ENCODE results near the gene CDPF1. TPM values are rescaled to one million over a fixed set of nuclear protein-coding genes. Genes with fewer than 3 reads are reported as not detected.

The CDPF1 gene
- total RNA-seq: 35.1 and 44.9 TPM in 2 replicates
- 26.4 and 30.6 TPM in 2 replicates for polyA plus RNA-seq

- peaks cover 14% of the 10 kb centered on the region for H3K4me1 ChIP-seq (ENCODE audit: low read depth)
- peak within 1 kb of the TSS; percentile 36 for H3K27ac ChIP-seq
- H3K36me3 ChIP-seq: no peaks in the 10 kb centered on the region
- peak; percentile 87 to 91 for DNase-seq (ENCODE audit: low read depth in 1 of 2, low spot score in 1 of 2)
- no peaks in the 10 kb centered on the region for H3K27me3 ChIP-seq
- H3K4me3 ChIP-seq: peak within 1 kb of the TSS; percentile 45
- TF ChIP-seq CTCF (IDR thresholded peaks at IDR 0.05; ENCODE audit: low read depth, low read length): no peak
- H3K9me3 ChIP-seq (ENCODE audit: low read depth): no peaks in the 10 kb centered on the region
These were observed at the start of gene CDPF1 for GRCh38 chr22:46250035-46250782. Gene CDPF1 (minus strand): TSS chr22:46250293. CDS start chr22:46248284, 2,009 bp downstream.

- Histone ChIP-seq H3K36me3 (no peaks in the 10 kb centered on the region), H3K27me3 (no peaks in the 10 kb centered on the region), H3K4me3 (no peak overlapping the region), H3K9me3 (ENCODE audit: low read depth) (no peaks in the 10 kb centered on the region), H3K4me1 (ENCODE audit: low read depth) (peaks cover 6% of the 10 kb centered on the region), H3K27ac (no peak overlapping the region)
- TF ChIP-seq CTCF (IDR thresholded peaks at IDR 0.05; ENCODE audit: low read depth, low read length): no peak
- no peak for DNase-seq (ENCODE audit: low read depth in 1 of 2, low spot score in 1 of 2)
These were observed 49.0 kb upstream of the CDPF1 start for GRCh38 chr22:46299101-46299500.

GRCh38 chr22:46297151-46297812, 47.2 kb upstream of the CDPF1 start:
- Histone ChIP-seq H3K27me3 (no peaks in the 10 kb centered on the region), H3K27ac (no peak overlapping the region), H3K4me3 (peak overlapping the region; percentile 68), H3K9me3 (ENCODE audit: low read depth) (no peaks in the 10 kb centered on the region), H3K4me1 (ENCODE audit: low read depth) (peaks cover 6% of the 10 kb centered on the region), H3K36me3 (peaks cover 4% of the 10 kb centered on the region)
- no peak for TF ChIP-seq CTCF (IDR thresholded peaks at IDR 0.05; ENCODE audit: low read depth, low read length)
- DNase-seq (ENCODE audit: low read depth in 1 of 2, low spot score in 1 of 2): peak; percentile 30 to 43

- Histone ChIP-seq H3K9me3 (ENCODE audit: low read depth) (no peaks in the 10 kb centered on the region), H3K4me3 (peak within 1 kb of the TSS; percentile 68), H3K27ac (peak within 1 kb of the TSS; percentile 69), H3K4me1 (ENCODE audit: low read depth) (peaks cover 6% of the 10 kb centered on the region), H3K36me3 (peaks cover 6% of the 10 kb centered on the region), H3K27me3 (no peaks in the 10 kb centered on the region)
- peak; percentile 8 for TF ChIP-seq CTCF (IDR thresholded peaks at IDR 0.05; ENCODE audit: low read depth, low read length)
- DNase-seq (ENCODE audit: low read depth in 1 of 2, low spot score in 1 of 2): peak; percentile 98 to 99
These were observed 46.4 kb upstream of the CDPF1 start, which contains the start of gene GTSE1 for GRCh38 chr22:46296257-46297150. Gene GTSE1 (plus strand): TSS chr22:46296870. CDS start chr22:46297401, 531 bp downstream.

- H3K36me3 ChIP-seq: peaks cover 6% of the 10 kb centered on the region
These were observed 45.3 kb upstream of the CDPF1 start for GRCh38 chr22:46295277-46295971.

More at GRCh38 chr22:46295277-46295971, 45.3 kb upstream of the CDPF1 start:
- Histone ChIP-seq H3K4me1 (ENCODE audit: low read depth) (peaks cover 6% of the 10 kb centered on the region), H3K9me3 (ENCODE audit: low read depth) (no peaks in the 10 kb centered on the region), H3K27ac (no peak overlapping the region), H3K4me3 (peak overlapping the region; percentile 68), H3K27me3 (no peaks in the 10 kb centered on the region)
- no peak for TF ChIP-seq CTCF (IDR thresholded peaks at IDR 0.05; ENCODE audit: low read depth, low read length)
- no peak for DNase-seq (ENCODE audit: low read depth in 1 of 2, low spot score in 1 of 2)
